HepG2 (cell line): Measurements from ENCODE around the gene SCGB1D1. TPM values are rescaled to one million over a fixed set of nuclear protein-coding genes. Genes with fewer than 3 reads are reported as not detected.

Source experiments
- ATAC-seq: fragments of 200-7000 bp; cut with Tn5 transposase; 3 replicates; pipeline ENCODE4 v1.9.1; 2020; ENCODE audit warnings: mild to moderate bottlenecking, moderate library complexity
- BruUV-seq: library from RNA; stranded (reverse); fragments of 400-500 nt; replicated peaks from 2 replicates; lab custom pipeline; 2021; lab: Mats Ljungman, UMichigan
- CTCF ChIA-PET: fragments of 300-600 bp; formaldehyde crosslinking; extraction: SDS; loops from one replicate; lab custom pipeline; 2021; ENCODE audit warnings: low total read pairs, inconsistent platforms, low intra/inter-chr PET ratio; lab: Yijun Ruan, JAX
- POLR2A ChIA-PET: fragments of 350-600 bp; sonication (Branson Sonifier 250); formaldehyde crosslinking; loops from one replicate; lab custom pipeline; 2020; ENCODE audit warnings: antibody characterized with exemption, inconsistent platforms; lab: Yijun Ruan, JAX
- DNase-seq: peaks from one replicate; pipeline ENCODE4 v3.0.0-alpha.2; 2015; ENCODE audit warnings: low spot score
- FAIRE-seq: peaks from 3 replicates; lab custom pipeline; 2011; peaks lifted over from hg19 to GRCh38; lab: Jason Lieb, UNC
- H2AFZ ChIP-seq: one replicate; pipeline ENCODE4 v1.6.1; 2011; ENCODE audit warnings: low read length, inconsistent platforms
- H3K27ac ChIP-seq: fragments of 300-600 bp; 3 replicates; pipeline ENCODE4 v1.8.0; 2011; ENCODE audit warnings: mixed run types, mild to moderate bottlenecking, mixed read lengths, low read length, inconsistent platforms; ENCODE audit not compliant: insufficient read depth; ENCODE audit errors: extremely low read length
- H3K27me3 ChIP-seq, 2 experiments: fragments of 200-600 bp in 1 of 2; 2 replicates in 1 of 2; 3 replicates in 1 of 2; pipeline versions ENCODE4 v1.6.0 to v1.8.0; 2011; ENCODE audit warnings: low read length in 2 of 2, mild to moderate bottlenecking in 2 of 2, moderate library complexity in 2 of 2, inconsistent platforms in 1 of 2; ENCODE audit not compliant: insufficient read depth in 2 of 2, control insufficient read depth in 1 of 2
- H3K36me3 ChIP-seq, 2 experiments: fragments of 200-600 bp in 1 of 2; replicated peaks in 1 of 2; 2 replicates in 1 of 2; 3 replicates in 1 of 2; pipeline versions ENCODE4 v1.5.1 to v1.8.0; 2011; ENCODE audit warnings: low read length in 2 of 2, inconsistent platforms in 1 of 2; ENCODE audit not compliant: insufficient read depth in 2 of 2, control insufficient read depth in 1 of 2
- H3K4me1 ChIP-seq: 2 replicates; pipeline ENCODE4 v1.5.1; 2012; ENCODE audit warnings: low read length, inconsistent platforms; ENCODE audit not compliant: insufficient read depth
- H3K4me2 ChIP-seq: 2 replicates; pipeline ENCODE4 v1.6.0; 2011; ENCODE audit warnings: low read depth, low read length, inconsistent platforms
- H3K4me3 ChIP-seq, 3 experiments: fragments of 200-600 bp in 1 of 3; sonication (generic), shearing (Covaris generic) in 1 of 3; replicated peaks in 1 of 3; 2 replicates each; pipeline ENCODE4 v1.5.1; 2011 to 2016; ENCODE audit warnings: low read length in 3 of 3, inconsistent platforms in 2 of 3, low read depth in 2 of 3, mild to moderate bottlenecking in 2 of 3, control low read depth in 1 of 3, mixed read lengths in 1 of 3; ENCODE audit not compliant: insufficient read depth in 1 of 3
- H3K79me2 ChIP-seq: one replicate; pipeline ENCODE4 v1.6.1; 2011; ENCODE audit warnings: low read length, inconsistent platforms; ENCODE audit not compliant: insufficient read depth
- H3K9ac ChIP-seq: 2 replicates; pipeline ENCODE4 v1.6.0; 2011; ENCODE audit warnings: mild to moderate bottlenecking, low read depth, low read length, inconsistent platforms; ENCODE audit not compliant: insufficient read depth
- H3K9me3 ChIP-seq: 2 replicates; pipeline ENCODE4 v1.5.1; 2012; ENCODE audit warnings: mild to moderate bottlenecking, low read length
- H4K20me1 ChIP-seq: 2 replicates; pipeline ENCODE4 v1.6.0; 2011; ENCODE audit warnings: inconsistent platforms, mild to moderate bottlenecking, low read length, moderate library complexity; ENCODE audit not compliant: insufficient read depth
- EEA1 ChIP-seq: sonication (generic); formaldehyde crosslinking; IDR thresholded peaks from 2 replicates; pipeline ENCODE4 v1.5.1; 2020; ENCODE audit warnings: mild to moderate bottlenecking, missing genetic modification reagents, borderline replicate concordance
- MAZ ChIP-seq, 2 experiments: sonication (generic) in 1 of 2; formaldehyde crosslinking in 1 of 2; IDR thresholded peaks; 2 replicates each; pipeline versions ENCODE4 v1.5.0 to v1.6.1; 2012 to 2020; ENCODE audit warnings: low read depth in 2 of 2, mild to moderate bottlenecking in 2 of 2, borderline replicate concordance in 1 of 2, improper control_type of control experiment in 1 of 2, low read length in 1 of 2, missing genetic modification reagents in 1 of 2, moderate library complexity in 1 of 2
- PHB2 ChIP-seq: fragments of 450-650 bp; IDR thresholded peaks from 2 replicates; pipeline ENCODE4 v1.6.1; 2018; ENCODE audit not compliant: partially characterized antibody
- ZNF441 ChIP-seq: sonication (generic); formaldehyde crosslinking; IDR thresholded peaks from 2 replicates; pipeline ENCODE4 v1.7.0; 2021; ENCODE audit warnings: missing genetic modification reagents, borderline replicate concordance
- whole genome bisulfite sequencing: methylation state at CpG from one replicate; pipeline ENCODE4 v1.1.6; 2017; ENCODE audit warnings: low lambda C conversion rate; 5-methylcytosine and 5-hydroxymethylcytosine counted together
- in situ Hi-C: cut with HindIII; loops from 2 replicates; pipeline ENCODE4 v1.10.0; 2017; ENCODE audit warnings: low pct_unique_long_range_greater_than_20kb; ENCODE audit not compliant: extremely low pct_ligation_motif_present
- intact Hi-C: fragments of 100-400 bp; cut with micrococcal nuclease; formaldehyde crosslinking; loops from one replicate; pipeline ENCODE4 v1.10.0; 2022; ENCODE audit not compliant: unreplicated experiment
- polyA plus RNA-seq, 8 experiments: library from polyadenylated mRNA; depleted of rRNA in 3 of 8; stranded (reverse) in 7 of 8; unstranded in 1 of 8; fragments of >200 nt; fragmentation: Illumina TruSeq in 4 of 8; extraction: Trizol in 4 of 8; gene quantifications; 2 replicates each; pipeline versions ENCODE4 v1.2.1 to v1.2.3, GENCODE V29; 2011 to 2016; ENCODE audit warnings: low read depth in 4 of 8, missing spikeins in 1 of 8, mixed read lengths in 1 of 8; ENCODE audit not compliant: insufficient read depth in 1 of 8
- total RNA-seq, 5 experiments: library from RNA; depleted of rRNA; stranded (reverse); fragments of >200 nt; fragmentation: Illumina TruSeq; extraction: Trizol; gene quantifications; 2 replicates each; pipeline ENCODE4 v1.2.3, GENCODE V29; 2016; ENCODE audit warnings: low read depth in 1 of 5
- TF ChIP-seq, protein P1 (sequence below): sonication (generic); formaldehyde crosslinking; IDR thresholded peaks from 2 replicates; pipeline ENCODE4 v1.4.0; 2020; ENCODE audit warnings: mild to moderate bottlenecking, missing genetic modification reagents
- TF ChIP-seq, protein P2 (sequence below): sonication (generic); formaldehyde crosslinking; IDR thresholded peaks from 2 replicates; pipeline ENCODE4 v1.8.1; 2023; ENCODE audit warnings: missing genetic modification reagents, inconsistent platforms, borderline replicate concordance

Gene SCGB1D1
- total and polyA plus RNA-seq, 2 of the 13 experiments (the other 11 are each of a cell fraction or from before 2014, with no cell fraction given): not detected

DNA sequence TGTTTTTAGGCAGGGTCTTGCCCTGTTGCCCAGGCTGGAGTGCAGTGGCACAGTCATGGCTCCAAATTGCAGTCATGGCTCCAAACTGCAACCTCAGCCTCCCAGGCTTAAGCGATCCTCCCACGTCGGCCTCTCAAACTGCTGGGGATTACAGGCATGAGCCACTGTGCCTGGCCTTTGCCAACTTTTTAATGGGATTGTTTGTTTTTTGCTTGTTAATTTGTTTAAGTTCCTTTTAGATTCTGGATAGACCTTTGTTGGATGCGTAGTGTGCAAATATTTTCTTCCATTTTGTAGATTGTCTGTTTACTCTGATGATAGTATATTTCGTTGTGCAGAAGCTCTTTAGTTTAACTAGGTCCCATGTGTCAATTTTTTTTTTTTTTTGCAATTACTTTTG, 10.0 kb upstream of the SCGB1D1 start (continued):
- TF ChIP-seq MAZ (IDR thresholded peaks at IDR 0.05; ENCODE audit: borderline replicate concordance, low read depth, low read length) (no peak), MAZ (CRISPR knock-in tag; IDR thresholded peaks at IDR 0.05; ENCODE audit: low read depth) (no peak)
- TF ChIP-seq, all 625 proteins: peak for 0

DNA sequence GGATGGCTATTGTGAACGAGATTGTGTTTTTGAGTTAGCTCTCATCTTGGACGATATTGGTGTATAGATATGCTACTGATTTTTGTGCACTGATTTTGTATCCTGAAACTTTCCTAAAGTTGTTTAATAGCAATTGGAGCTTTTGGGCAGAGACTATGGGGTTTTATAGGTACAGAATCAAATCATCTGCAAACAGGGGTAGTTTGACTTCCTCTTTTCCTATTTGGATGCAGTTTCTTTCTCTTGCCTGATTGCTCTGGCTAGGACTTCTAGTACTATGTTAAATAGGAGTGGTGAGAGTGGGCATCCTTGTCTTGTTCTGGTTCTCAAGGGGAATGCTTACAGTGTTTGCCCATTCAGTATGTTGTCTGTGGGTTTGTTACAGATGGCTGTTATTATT, 8.9 kb upstream of the SCGB1D1 start:
- no peak overlapping the region for H2AFZ ChIP-seq
- POLR2A ChIA-PET: no interaction called here
- no peaks in the 10 kb centered on the region for H3K79me2 ChIP-seq
- H3K36me3 ChIP-seq: no peaks in the 10 kb centered on the region
- no peak overlapping the region for H3K27ac ChIP-seq
- no peaks in the 10 kb centered on the region for H3K9me3 ChIP-seq
- intact Hi-C loops (no loop called here), in situ Hi-C loops (no loop called here)
- TF ChIP-seq PHB2 (no peak), ZNF441 (no peak), EEA1 (CRISPR knock-in tag) (no peak)
- TF ChIP-seq, protein P1, sequence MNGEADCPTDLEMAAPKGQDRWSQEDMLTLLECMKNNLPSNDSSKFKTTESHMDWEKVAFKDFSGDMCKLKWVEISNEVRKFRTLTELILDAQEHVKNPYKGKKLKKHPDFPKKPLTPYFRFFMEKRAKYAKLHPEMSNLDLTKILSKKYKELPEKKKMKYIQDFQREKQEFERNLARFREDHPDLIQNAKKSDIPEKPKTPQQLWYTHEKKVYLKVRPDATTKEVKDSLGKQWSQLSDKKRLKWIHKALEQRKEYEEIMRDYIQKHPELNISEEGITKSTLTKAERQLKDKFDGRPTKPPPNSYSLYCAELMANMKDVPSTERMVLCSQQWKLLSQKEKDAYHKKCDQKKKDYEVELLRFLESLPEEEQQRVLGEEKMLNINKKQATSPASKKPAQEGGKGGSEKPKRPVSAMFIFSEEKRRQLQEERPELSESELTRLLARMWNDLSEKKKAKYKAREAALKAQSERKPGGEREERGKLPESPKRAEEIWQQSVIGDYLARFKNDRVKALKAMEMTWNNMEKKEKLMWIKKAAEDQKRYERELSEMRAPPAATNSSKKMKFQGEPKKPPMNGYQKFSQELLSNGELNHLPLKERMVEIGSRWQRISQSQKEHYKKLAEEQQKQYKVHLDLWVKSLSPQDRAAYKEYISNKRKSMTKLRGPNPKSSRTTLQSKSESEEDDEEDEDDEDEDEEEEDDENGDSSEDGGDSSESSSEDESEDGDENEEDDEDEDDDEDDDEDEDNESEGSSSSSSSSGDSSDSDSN (CRISPR knock-in tag): no peak
- TF ChIP-seq, protein P2, sequence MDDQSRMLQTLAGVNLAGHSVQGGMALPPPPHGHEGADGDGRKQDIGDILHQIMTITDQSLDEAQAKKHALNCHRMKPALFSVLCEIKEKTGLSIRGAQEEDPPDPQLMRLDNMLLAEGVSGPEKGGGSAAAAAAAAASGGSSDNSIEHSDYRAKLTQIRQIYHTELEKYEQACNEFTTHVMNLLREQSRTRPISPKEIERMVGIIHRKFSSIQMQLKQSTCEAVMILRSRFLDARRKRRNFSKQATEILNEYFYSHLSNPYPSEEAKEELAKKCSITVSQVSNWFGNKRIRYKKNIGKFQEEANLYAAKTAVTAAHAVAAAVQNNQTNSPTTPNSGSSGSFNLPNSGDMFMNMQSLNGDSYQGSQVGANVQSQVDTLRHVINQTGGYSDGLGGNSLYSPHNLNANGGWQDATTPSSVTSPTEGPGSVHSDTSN (CRISPR knock-in tag): no peak
- CTCF ChIA-PET: no interaction called here
- DNase-seq (no peak), ATAC-seq (no peak), FAIRE-seq (no peak)
- no peak overlapping the region for H3K4me3 ChIP-seq
- no peaks in the 10 kb centered on the region for H4K20me1 ChIP-seq
- no peak overlapping the region for H3K9ac ChIP-seq
- 4% methylated on average over 2 of the region's 2 CpGs for WGBS
- no TSS peak for BruUV-seq
- no peaks in the 10 kb centered on the region for H3K4me1 ChIP-seq
- H3K4me2 ChIP-seq: no peak overlapping the region
- H3K27me3 ChIP-seq: peaks cover 0 to 18% of the 10 kb centered on the region in 2 experiments; a peak in 4 of 5 replicates
